ENCODE data around the gene MLF1.
"Not testable (repeated sequence)": the region's sequence is repeated elsewhere in the genome, so short reads cannot be mapped to it uniquely, and the experiment has no call there.

- TF ChIP-seq, protein P1, sequence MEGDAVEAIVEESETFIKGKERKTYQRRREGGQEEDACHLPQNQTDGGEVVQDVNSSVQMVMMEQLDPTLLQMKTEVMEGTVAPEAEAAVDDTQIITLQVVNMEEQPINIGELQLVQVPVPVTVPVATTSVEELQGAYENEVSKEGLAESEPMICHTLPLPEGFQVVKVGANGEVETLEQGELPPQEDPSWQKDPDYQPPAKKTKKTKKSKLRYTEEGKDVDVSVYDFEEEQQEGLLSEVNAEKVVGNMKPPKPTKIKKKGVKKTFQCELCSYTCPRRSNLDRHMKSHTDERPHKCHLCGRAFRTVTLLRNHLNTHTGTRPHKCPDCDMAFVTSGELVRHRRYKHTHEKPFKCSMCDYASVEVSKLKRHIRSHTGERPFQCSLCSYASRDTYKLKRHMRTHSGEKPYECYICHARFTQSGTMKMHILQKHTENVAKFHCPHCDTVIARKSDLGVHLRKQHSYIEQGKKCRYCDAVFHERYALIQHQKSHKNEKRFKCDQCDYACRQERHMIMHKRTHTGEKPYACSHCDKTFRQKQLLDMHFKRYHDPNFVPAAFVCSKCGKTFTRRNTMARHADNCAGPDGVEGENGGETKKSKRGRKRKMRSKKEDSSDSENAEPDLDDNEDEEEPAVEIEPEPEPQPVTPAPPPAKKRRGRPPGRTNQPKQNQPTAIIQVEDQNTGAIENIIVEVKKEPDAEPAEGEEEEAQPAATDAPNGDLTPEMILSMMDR (IDR thresholded peaks at IDR 0.05; ENCODE audit: poor library complexity), result not testable (repeated sequence)
- not testable (repeated sequence) for TF ChIP-seq EZH2 (IDR thresholded peaks at IDR 0.05; ENCODE audit: borderline replicate concordance)
Observed at GRCh38 chr3:158549938-158550337, 21.1 kb upstream of the MLF1 start.
